ENCODE results near the gene PLCB4.

The PLCB4 gene

DNA sequence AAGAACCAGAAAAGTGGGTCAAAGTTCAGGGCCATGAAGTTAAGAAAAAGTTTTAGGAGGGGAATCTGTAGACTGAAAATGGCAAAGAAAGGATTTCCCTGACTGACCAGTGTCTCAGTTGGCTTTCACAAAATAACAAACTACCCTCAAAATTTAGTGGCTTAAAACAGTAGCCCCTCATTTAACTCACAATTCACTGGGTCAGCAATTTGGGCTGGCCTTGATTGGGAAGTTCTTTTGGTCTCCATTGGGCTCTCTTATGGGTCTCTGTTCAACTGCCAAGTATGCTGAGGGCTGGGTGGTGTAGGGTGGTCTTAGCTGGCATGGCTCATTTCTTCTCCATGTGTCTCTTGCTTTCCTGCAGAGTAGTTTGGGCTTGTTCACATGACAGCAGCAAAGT, 161.5 kb downstream of the PLCB4 start:
- DNase-seq = no peak

DNA sequence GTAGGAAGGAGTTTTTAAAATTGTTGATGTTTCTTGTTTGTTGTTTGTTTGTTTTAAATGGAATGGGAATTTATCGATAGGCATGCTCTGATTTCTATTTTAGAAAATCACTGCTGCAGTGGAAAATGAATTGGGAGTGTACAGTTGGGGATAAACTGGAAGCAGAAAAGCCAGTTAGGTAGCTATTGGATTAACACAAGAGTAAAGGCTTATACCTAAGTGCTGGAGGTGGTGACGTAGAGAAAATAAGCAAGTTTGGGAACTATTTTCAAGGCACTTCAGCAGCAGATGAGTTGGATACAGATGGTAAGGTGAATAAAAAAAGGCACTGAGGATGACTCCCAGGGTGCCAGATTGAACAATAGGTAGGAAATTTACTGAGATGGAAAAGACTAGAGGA, 164.9 kb downstream of the PLCB4 start:
- DNase-seq = no peak

GRCh38 chr20:9235518-9235917, 166.6 kb downstream of the PLCB4 start:
- no peak for DNase-seq

DNA sequence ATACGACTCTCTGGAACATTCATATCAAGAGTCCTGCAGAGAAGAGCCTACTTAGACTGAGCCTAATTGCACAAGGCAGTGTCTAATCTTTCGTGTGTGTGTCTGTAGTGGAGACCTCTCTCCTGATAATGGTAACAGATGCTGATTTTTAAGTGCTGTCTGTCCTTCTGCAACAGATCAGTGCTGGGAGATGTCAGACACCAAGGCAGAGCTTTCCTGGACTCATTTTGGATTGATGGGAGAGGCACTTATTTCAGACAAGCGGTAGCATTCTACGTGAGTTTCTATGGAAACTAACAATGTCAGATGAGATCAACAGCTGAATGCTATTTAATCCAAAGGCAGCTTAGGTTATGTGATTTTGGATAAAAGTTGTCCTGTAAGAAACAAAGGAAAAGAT, 167.6 kb downstream of the PLCB4 start:
- DNase-seq = no peak

GRCh38 chr20:9241232-9241692, 172.4 kb downstream of the PLCB4 start:
- no peak for DNase-seq

GRCh38 chr20:9241721-9242427, 173.0 kb downstream of the PLCB4 start:
- DNase-seq = no peak

DNA sequence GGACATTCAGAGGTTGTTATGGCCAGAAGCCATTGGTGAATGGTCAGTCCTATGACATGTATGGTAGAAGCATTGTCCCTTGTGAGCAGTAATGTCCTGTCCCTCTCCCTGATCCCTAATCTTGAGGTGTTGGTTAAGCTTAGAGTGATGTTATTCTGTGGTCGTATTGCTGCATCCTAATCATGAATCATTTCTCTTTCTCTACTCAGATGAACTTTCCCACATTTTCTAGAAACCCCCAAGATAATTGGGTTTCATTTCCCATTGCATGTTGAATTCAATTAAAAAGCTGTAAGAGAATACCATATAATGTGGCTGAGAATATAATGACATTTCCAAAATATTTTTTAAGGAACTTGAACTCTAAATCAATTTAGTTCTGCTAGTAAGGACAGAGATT, 175.1 kb downstream of the PLCB4 start:
- DNase-seq = no peak

GRCh38 chr20:9244811-9245210, 175.9 kb downstream of the PLCB4 start:
- DNase-seq = no peak

DNA sequence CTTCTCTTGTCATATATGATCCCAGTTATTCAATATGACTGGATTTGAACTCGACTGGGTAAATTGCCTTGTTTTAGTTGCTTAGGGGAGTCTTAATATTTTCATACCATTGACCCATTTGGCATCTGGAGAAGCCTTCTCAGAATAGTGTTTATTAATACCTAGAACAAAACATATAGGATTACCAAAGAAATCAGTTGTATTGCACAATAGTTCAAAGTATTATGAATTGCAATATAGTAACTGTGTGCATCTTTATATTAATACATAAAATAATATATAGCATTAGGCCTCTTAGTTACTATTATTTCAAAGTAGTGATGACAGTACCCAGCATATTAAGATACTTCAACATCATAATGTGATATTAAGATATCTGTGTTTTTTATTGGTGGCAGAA, 177.8 kb downstream of the PLCB4 start:
- DNase-seq = no peak

DNA sequence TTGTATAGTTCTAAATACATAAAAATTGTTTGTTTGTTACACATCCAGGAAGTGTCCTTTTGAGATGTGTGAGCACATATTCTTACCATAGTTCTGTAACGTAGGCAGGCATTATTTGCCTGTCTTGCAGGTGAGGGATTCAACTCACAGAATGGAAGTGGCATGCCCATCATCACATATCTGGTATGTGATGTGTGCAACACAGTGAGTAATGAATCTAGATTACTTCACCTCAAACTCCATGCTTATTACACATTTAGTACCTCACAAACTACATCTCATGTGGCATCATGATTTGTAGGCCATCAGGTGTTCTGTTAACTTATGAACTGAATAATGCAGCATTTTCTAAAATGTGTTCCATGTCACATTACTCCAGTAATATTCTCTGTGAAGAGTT, 181.6 kb downstream of the PLCB4 start:
- DNase-seq = no peak

- DNase-seq = no peak
Measured at GRCh38 chr20:9253006-9253539, 184.2 kb downstream of the PLCB4 start.

- DNase-seq = no peak
Measured at GRCh38 chr20:9255171-9255570, 186.3 kb downstream of the PLCB4 start.

- DNase-seq = no peak
Measured at GRCh38 chr20:9256393-9256792, 187.5 kb downstream of the PLCB4 start.

- DNase-seq = no peak
Measured at GRCh38 chr20:9258901-9259300, 190.0 kb downstream of the PLCB4 start.

- DNase-seq = no peak
Measured at GRCh38 chr20:9260027-9260426, 191.1 kb downstream of the PLCB4 start.

- DNase-seq = no peak
Measured at GRCh38 chr20:9261781-9262180, 192.9 kb downstream of the PLCB4 start.

GRCh38 chr20:9262653-9263194, 193.8 kb downstream of the PLCB4 start:
- DNase-seq = no peak

DNA sequence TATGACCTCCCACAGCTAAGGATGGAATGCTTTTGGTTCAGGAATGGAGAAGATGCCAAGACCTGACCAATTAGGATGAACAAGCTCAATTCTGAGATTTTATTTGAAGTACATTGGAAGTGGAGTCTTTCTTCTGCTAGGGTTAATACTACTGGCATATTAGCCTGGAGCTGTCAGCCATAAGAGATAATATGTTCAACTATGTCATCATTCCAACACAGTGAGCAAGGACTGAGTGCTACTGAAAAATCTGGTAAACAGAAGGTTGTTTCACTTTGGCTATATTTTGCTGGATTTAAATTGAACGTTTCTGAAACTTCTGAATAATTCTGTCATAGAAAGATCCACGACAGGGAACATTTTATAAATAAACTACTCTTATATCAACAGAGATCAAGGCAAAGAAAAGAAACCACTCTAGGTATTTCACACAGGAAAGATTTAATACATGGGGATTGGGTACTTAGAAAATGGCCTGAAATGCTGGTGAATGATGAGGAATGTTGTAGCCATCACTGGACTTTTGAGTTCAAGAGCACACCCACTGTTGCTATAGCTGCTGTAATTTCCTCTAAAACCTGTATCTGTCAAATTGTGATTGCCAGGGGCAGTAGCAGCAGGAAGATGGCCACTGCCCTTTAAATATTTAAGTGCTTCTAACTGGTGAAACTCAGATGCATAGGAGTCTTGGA, 200.5 kb downstream of the PLCB4 start:
- DNase-seq = no peak

- no peak for DNase-seq
Measured at GRCh38 chr20:9270831-9271230, 201.9 kb downstream of the PLCB4 start.

DNA sequence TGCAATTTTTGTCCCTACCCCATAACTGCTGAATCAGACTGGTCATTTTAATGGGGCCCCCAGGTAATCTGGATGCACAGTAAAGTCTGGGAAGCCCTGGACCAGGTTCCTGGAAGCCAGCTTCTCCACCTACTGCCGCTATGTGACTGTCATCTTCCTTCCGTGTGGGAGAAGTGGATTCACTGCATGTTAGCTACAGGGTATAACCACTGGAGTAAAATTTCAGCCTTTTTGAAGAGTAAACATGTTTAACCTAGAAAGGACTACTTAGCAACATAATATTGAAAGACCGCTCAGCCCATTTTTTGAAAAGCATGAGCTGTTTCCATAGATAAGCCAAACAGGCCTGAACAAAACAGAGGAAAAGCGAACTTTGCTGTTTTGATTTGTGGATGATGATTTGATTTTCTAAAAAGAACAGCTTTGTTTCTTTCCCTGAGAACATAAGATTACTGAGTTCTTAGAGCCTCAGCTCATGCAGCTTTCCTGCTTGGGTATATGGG, 208.1 kb downstream of the PLCB4 start:
- DNase-seq = no peak

DNA sequence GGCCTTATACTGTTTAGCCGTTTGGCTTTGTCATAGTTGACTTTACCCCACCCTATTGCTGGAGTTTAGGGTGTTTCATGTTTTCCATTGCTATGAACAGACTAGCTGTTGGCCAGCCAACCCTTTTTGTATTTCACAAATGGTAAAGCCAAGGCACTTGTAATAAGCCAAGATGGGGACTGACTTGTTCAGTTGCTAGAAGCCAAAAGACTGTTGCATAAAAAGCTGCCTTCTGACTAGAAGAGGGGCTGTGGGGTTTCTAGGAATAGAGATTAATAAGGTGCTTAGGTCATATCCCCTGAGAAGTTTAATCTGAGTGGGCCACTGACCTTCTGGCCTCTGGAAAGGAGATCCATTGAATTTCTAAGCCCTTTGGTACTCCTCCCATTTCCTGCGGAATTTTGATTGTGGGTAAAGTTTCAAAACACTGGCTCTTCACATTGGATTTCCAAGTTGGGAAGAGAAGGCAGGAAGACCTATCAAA, 211.1 kb downstream of the PLCB4 start:
- DNase-seq = no peak

- DNase-seq = no peak
Measured at GRCh38 chr20:9280666-9281065, 211.8 kb downstream of the PLCB4 start.

DNA sequence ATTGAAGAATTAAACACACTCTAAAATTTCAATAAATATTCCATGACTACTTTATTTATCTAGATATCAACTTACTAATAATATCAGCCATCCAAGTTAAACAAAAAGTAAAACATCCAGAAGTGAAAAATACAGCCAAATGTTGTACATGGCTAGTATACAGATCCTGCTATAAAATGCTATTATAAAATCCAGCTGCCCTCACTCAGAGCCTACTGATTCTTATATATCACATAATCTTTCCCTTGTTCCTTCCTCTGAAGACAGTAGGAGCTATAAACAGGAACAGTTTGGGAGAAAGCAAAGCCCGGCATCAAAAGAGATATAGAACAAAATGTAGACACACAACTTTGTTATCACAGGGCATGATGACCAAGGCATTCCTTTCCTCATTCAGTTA, 212.9 kb downstream of the PLCB4 start:
- no peak for DNase-seq

DNA sequence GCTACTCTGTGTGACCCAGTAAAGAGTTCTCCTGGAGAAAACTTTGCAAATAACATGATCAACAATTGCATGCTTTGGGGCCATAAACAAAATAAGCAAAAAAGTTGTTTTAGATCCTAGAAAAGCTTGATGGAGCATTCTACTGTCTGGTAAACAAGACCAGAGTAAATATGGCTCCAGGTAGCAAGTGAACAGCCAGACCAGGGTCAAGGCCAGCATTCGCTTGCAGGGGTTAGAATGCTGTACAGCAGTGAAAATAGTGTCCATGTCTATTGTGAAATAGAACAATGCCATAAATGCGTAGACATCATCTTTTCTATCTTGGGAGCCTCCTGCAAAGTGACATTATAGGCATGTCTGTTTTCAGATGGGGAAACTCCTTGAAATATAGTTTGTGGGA, 216.7 kb downstream of the PLCB4 start:
- no peak for DNase-seq

Measured in stimulated activated CD4-positive, alpha-beta T cell treated with anti-CD3 and anti-CD28 coated beads, Interleukin-2, amount 100 ng/mL, for 24 hours (primary cell).